HepG2 (cell line): Measurements from ENCODE around the gene DPAGT1. TPM values are rescaled to one million over a fixed set of nuclear protein-coding genes. Genes with fewer than 3 reads are reported as not detected.

Source experiments
- ASH2L ChIP-seq: fragments of 300-600, 200-600 bp; sonication (generic); IDR thresholded peaks from 2 replicates; pipeline ENCODE4 v1.7.0; 2017; ENCODE audit warnings: low read depth, mild to moderate bottlenecking, moderate library complexity, mixed read lengths, low read length; ENCODE audit not compliant: insufficient read length
- CBX5 ChIP-seq: sonication (generic); formaldehyde crosslinking; IDR thresholded peaks from 2 replicates; pipeline ENCODE4 v1.4.0; 2020; ENCODE audit warnings: missing genetic modification reagents, borderline replicate concordance
- CREM ChIP-seq, 2 experiments: sonication (generic) in 1 of 2; formaldehyde crosslinking in 1 of 2; IDR thresholded peaks; 2 replicates each; pipeline versions ENCODE4 v1.4.0 to v1.6.1; 2016 to 2020; ENCODE audit warnings: antibody characterized with exemption in 1 of 2, mild to moderate bottlenecking in 1 of 2, missing genetic modification reagents in 1 of 2
- EED ChIP-seq: sonication (generic); formaldehyde crosslinking; IDR thresholded peaks from 2 replicates; pipeline ENCODE4 v1.5.0; 2020; ENCODE audit warnings: mild to moderate bottlenecking, missing genetic modification reagents
- EHMT2 ChIP-seq: fragments of 200-600 bp; sonication (generic); IDR thresholded peaks from 2 replicates; pipeline ENCODE4 v1.7.0; 2017; ENCODE audit warnings: antibody characterized with exemption, low read depth, low read length, borderline replicate concordance
- FOXA1 ChIP-seq, 2 experiments: fragments of 450-650 bp in 1 of 2; sonication (generic) in 1 of 2; formaldehyde crosslinking in 1 of 2; IDR thresholded peaks; 2 replicates each; pipeline versions ENCODE4 v1.4.0 to v1.6.1; 2016 to 2020; ENCODE audit warnings: missing genetic modification reagents in 1 of 2
- FOXK2 ChIP-seq: fragments of 450-650 bp; IDR thresholded peaks from 2 replicates; pipeline ENCODE4 v1.6.1; 2016
- HNRNPK ChIP-seq: fragments of 200-400 bp; formaldehyde crosslinking; IDR thresholded peaks from 2 replicates; pipeline ENCODE4 v1.6.1; 2018; ENCODE audit warnings: low read length, low read depth, moderate library complexity, mild to moderate bottlenecking; ENCODE audit not compliant: poor library complexity, severe bottlenecking
- NPAS2 ChIP-seq: sonication (generic); formaldehyde crosslinking; IDR thresholded peaks from 2 replicates; pipeline ENCODE4 v1.8.0; 2022; ENCODE audit warnings: mild to moderate bottlenecking, missing genetic modification reagents, borderline replicate concordance
- SP5 ChIP-seq: IDR thresholded peaks from 2 replicates; pipeline ENCODE4 v1.6.1; 2016; ENCODE audit warnings: low read depth, borderline replicate concordance
- TCF7 ChIP-seq: sonication (generic); IDR thresholded peaks from 2 replicates; pipeline ENCODE4 v1.6.1; 2016; ENCODE audit warnings: antibody characterized with exemption, low read depth
- ZNF205 ChIP-seq: IDR thresholded peaks from 2 replicates; pipeline ENCODE4 v1.6.1; 2018; ENCODE audit warnings: missing biosample characterization, missing genetic modification reagents
- ZNF230 ChIP-seq: sonication (generic); formaldehyde crosslinking; IDR thresholded peaks from 2 replicates; pipeline ENCODE4 v1.4.0; 2020; ENCODE audit warnings: mild to moderate bottlenecking, missing genetic modification reagents
- ZNF460 ChIP-seq: sonication (generic); formaldehyde crosslinking; IDR thresholded peaks from 2 replicates; pipeline ENCODE4 v1.5.1; 2020; ENCODE audit warnings: missing genetic modification reagents, mild to moderate bottlenecking, borderline replicate concordance
- ZSCAN21 ChIP-seq: sonication (generic); formaldehyde crosslinking; IDR thresholded peaks from 2 replicates; pipeline ENCODE4 v1.8.0; 2022; ENCODE audit warnings: mild to moderate bottlenecking, missing genetic modification reagents, moderate library complexity, borderline replicate concordance
- polyA plus RNA-seq, 8 experiments: library from polyadenylated mRNA; depleted of rRNA in 3 of 8; stranded (reverse) in 7 of 8; unstranded in 1 of 8; fragments of >200 nt; fragmentation: Illumina TruSeq in 4 of 8; extraction: Trizol in 4 of 8; gene quantifications; 2 replicates each; pipeline versions ENCODE4 v1.2.1 to v1.2.3, GENCODE V29; 2011 to 2016; ENCODE audit warnings: low read depth in 4 of 8, missing spikeins in 1 of 8, mixed read lengths in 1 of 8; ENCODE audit not compliant: insufficient read depth in 1 of 8
- total RNA-seq, 5 experiments: library from RNA; depleted of rRNA; stranded (reverse); fragments of >200 nt; fragmentation: Illumina TruSeq; extraction: Trizol; gene quantifications; 2 replicates each; pipeline ENCODE4 v1.2.3, GENCODE V29; 2016; ENCODE audit warnings: low read depth in 1 of 5
- TF ChIP-seq, protein P1 (sequence below): sonication (generic); formaldehyde crosslinking; IDR thresholded peaks from 2 replicates; pipeline ENCODE4 v1.5.0; 2020; ENCODE audit warnings: mild to moderate bottlenecking, missing genetic modification reagents, borderline replicate concordance
- TF ChIP-seq, protein P2 (sequence below): sonication (generic); formaldehyde crosslinking; IDR thresholded peaks from 2 replicates; pipeline ENCODE4 v1.4.0; 2020; ENCODE audit warnings: mild to moderate bottlenecking, low read depth, missing genetic modification reagents
- TF ChIP-seq, protein P3 (sequence below): sonication (generic); formaldehyde crosslinking; IDR thresholded peaks from 2 replicates; pipeline ENCODE4 v1.5.0; 2020; ENCODE audit warnings: missing genetic modification reagents

The DPAGT1 gene
- total and polyA plus RNA-seq, 2 of the 13 experiments (the other 11 are each of a cell fraction or from before 2014, with no cell fraction given): 37.6 to 70.7 TPM

DNA sequence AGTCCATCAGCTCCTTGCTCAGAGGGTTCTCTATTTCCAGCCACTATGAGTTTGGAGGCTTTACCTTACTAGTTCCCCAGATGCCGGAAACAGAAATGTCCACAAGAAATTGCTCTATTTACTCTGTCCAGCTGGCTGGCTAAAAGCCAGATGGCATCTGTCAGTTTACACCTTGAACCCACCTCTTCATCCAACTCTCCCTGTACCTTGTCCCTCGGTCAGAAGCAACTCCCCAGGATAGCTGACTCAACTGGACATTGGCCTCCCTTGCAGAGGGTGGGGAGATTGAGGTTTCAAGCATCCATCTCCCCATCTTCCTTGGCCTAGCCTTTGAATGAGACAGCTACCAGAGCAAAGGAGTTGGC is 7.2 kb upstream of the DPAGT1 start (continued):
- TF ChIP-seq CREM (IDR thresholded peaks at IDR 0.05) (no peak; the same call in 1 of the 2 replicates), CREM (CRISPR knock-in tag; IDR thresholded peaks at IDR 0.05) (no peak), FOXK2 (peak; percentile 86), EHMT2 (peak; percentile 42; the same call in 1 of the 2 replicates), FOXA1 (IDR thresholded peaks at IDR 0.05) (peak; percentile 58), FOXA1 (CRISPR knock-in tag; IDR thresholded peaks at IDR 0.05) (peak; percentile 86), SP5 (no peak), ASH2L (peak; percentile 22), EED (CRISPR knock-in tag) (no peak), ZNF460 (CRISPR knock-in tag) (peak; percentile 20; the same call in 1 of the 2 replicates), ZNF205 (CRISPR knock-in tag) (peak; percentile 45; the same call in 1 of the 2 replicates), CBX5 (CRISPR knock-in tag) (no peak), HNRNPK (no peak), ZSCAN21 (no peak), ZNF230 (no peak), TCF7 (0 out of 2 replicates have a peak, but pooled peaks have one; percentile 28), NPAS2 (CRISPR knock-in tag) (no peak)
- TF ChIP-seq, protein P1, sequence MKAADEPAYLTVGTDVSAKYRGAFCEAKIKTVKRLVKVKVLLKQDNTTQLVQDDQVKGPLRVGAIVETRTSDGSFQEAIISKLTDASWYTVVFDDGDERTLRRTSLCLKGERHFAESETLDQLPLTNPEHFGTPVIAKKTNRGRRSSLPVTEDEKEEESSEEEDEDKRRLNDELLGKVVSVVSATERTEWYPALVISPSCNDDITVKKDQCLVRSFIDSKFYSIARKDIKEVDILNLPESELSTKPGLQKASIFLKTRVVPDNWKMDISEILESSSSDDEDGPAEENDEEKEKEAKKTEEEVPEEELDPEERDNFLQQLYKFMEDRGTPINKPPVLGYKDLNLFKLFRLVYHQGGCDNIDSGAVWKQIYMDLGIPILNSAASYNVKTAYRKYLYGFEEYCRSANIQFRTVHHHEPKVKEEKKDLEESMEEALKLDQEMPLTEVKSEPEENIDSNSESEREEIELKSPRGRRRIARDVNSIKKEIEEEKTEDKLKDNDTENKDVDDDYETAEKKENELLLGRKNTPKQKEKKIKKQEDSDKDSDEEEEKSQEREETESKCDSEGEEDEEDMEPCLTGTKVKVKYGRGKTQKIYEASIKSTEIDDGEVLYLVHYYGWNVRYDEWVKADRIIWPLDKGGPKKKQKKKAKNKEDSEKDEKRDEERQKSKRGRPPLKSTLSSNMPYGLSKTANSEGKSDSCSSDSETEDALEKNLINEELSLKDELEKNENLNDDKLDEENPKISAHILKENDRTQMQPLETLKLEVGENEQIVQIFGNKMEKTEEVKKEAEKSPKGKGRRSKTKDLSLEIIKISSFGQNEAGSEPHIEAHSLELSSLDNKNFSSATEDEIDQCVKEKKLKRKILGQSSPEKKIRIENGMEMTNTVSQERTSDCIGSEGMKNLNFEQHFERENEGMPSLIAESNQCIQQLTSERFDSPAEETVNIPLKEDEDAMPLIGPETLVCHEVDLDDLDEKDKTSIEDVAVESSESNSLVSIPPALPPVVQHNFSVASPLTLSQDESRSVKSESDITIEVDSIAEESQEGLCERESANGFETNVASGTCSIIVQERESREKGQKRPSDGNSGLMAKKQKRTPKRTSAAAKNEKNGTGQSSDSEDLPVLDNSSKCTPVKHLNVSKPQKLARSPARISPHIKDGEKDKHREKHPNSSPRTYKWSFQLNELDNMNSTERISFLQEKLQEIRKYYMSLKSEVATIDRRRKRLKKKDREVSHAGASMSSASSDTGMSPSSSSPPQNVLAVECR (CRISPR knock-in tag): peak; percentile 62; the same call in 1 of the 2 replicates
- TF ChIP-seq, protein P2, sequence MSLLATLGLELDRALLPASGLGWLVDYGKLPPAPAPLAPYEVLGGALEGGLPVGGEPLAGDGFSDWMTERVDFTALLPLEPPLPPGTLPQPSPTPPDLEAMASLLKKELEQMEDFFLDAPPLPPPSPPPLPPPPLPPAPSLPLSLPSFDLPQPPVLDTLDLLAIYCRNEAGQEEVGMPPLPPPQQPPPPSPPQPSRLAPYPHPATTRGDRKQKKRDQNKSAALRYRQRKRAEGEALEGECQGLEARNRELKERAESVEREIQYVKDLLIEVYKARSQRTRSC (CRISPR knock-in tag): no peak
- TF ChIP-seq, protein P3, sequence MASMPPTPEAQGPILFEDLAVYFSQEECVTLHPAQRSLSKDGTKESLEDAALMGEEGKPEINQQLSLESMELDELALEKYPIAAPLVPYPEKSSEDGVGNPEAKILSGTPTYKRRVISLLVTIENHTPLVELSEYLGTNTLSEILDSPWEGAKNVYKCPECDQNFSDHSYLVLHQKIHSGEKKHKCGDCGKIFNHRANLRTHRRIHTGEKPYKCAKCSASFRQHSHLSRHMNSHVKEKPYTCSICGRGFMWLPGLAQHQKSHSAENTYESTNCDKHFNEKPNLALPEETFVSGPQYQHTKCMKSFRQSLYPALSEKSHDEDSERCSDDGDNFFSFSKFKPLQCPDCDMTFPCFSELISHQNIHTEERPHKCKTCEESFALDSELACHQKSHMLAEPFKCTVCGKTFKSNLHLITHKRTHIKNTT (CRISPR knock-in tag): no peak
